Measurements from ENCODE around the gene KIF7. TPM values are rescaled to one million over a fixed set of nuclear protein-coding genes. Genes with fewer than 3 reads are reported as not detected.

The KIF7 gene
- total RNA-seq, 1 experiment from 2014 or later: 8.2 TPM

DNA sequence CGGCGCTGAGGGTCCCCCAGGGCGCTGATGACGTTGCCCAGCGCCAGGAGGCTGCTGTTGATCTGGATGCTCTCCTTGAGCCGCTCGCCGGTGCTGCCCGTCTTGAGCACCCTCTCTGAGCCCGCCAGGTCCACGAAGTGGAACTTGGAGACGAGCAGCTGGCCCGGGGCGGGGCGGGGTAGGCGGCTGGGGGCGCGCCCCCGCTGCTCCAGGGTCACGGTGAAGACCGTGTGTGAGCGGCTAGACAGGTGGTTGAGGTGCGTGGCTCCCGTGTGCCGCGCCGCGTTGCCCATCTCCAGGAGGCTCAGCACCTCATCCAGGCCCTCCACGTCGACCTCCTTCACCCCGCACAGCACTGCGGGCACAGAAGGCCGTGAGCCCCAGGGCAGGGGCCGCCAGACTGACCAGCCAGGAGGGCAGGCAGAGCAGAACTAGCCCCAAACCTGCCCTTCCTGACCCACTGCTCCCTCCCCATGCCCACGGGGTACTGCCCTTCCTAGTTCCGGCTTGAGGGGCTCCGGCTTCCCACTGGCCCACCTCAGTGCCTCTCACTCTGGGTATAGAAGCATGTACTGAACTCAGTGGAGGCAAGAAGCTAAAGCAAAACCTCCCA lies 6.1 kb downstream of the KIF7 start:
- BruUV-seq (replicated peaks): no TSS peak
- TF ChIP-seq CTCF (IDR thresholded peaks at IDR 0.05; ENCODE audit: insufficient read depth in 1 of 2, low read depth in 1 of 2, low read length in 1 of 2, severe bottlenecking in 1 of 2, unreplicated experiment in 1 of 2): no peak
- POLR2A ChIA-PET: no interaction called here

GRCh38 chr15:89648106-89649012 lies 6.9 kb downstream of the KIF7 start:
- H3K4me3 ChIP-seq (ENCODE audit: low read depth, low read length): no peak overlapping the region
- H3K36me3 ChIP-seq (ENCODE audit: control insufficient read depth, insufficient read depth, low read length): no peaks in the 10 kb centered on the region
- intact Hi-C loops (cut with micrococcal nuclease; ENCODE audit: unreplicated experiment): no loop called here
- Mint-ChIP-seq H3K36me3 (ENCODE audit: insufficient read depth, unreplicated experiment) (peaks cover 8% of the 10 kb centered on the region), H3K27ac (ENCODE audit: unreplicated experiment) (no peak overlapping the region), H3K27me3 (ENCODE audit: insufficient read depth, unreplicated experiment) (no peaks in the 10 kb centered on the region), H3K4me1 (ENCODE audit: low read depth, unreplicated experiment) (no peaks in the 10 kb centered on the region), H3K4me3 (ENCODE audit: unreplicated experiment) (no peak overlapping the region), H3K9me3 (ENCODE audit: unreplicated experiment) (no peaks in the 10 kb centered on the region)
- ChIA-PET POLR2A (no interaction called here), CTCF (interaction anchor here (0.6 to 0.9 kb wide), 2 partner anchors 17 to 239 kb away, joined by 3 to 10 read pairs; no protein-coding TSS in a partner anchor)
- no peak for TF ChIP-seq CTCF (IDR thresholded peaks at IDR 0.05; ENCODE audit: insufficient read depth in 1 of 2, low read depth in 1 of 2, low read length in 1 of 2, severe bottlenecking in 1 of 2, unreplicated experiment in 1 of 2)
- H3K9me3 ChIP-seq: no peaks in the 10 kb centered on the region
- H3K4me1 ChIP-seq: no peaks in the 10 kb centered on the region
- BruUV-seq (replicated peaks): no TSS peak
- DNase-seq: no peak
- H3K27me3 ChIP-seq (replicated peaks; ENCODE audit: control insufficient read depth, insufficient read depth, low read length): no peaks in the 10 kb centered on the region

More for the DNA sequence above, 6.1 kb downstream of the KIF7 start:
- peaks cover under 1% of the 10 kb centered on the region for H3K4me1 Mint-ChIP-seq (ENCODE audit: low read depth, unreplicated experiment)
- Histone ChIP-seq H3K9me3 (no peaks in the 10 kb centered on the region), H3K27me3 (replicated peaks; ENCODE audit: control insufficient read depth, insufficient read depth, low read length) (no peaks in the 10 kb centered on the region), H3K4me1 (no peaks in the 10 kb centered on the region), H3K36me3 (ENCODE audit: control insufficient read depth, insufficient read depth, low read length) (no peaks in the 10 kb centered on the region), H3K4me3 (ENCODE audit: low read depth, low read length) (no peak overlapping the region)
- peaks cover 8% of the 10 kb centered on the region for H3K36me3 Mint-ChIP-seq (ENCODE audit: insufficient read depth, unreplicated experiment)
- no peak overlapping the region for H3K4me3 Mint-ChIP-seq (ENCODE audit: unreplicated experiment)
- intact Hi-C loops (cut with micrococcal nuclease; ENCODE audit: unreplicated experiment): no loop called here
- CTCF ChIA-PET: interaction anchor here (0.6 kb wide), 1 partner anchor 238 kb away, joined by 10 read pairs; no protein-coding TSS in a partner anchor
- no peak overlapping the region for H3K27ac Mint-ChIP-seq (ENCODE audit: unreplicated experiment)
- DNase-seq: no peak
- H3K27me3 Mint-ChIP-seq (ENCODE audit: insufficient read depth, unreplicated experiment): no peaks in the 10 kb centered on the region
- no peaks in the 10 kb centered on the region for H3K9me3 Mint-ChIP-seq (ENCODE audit: unreplicated experiment)

DNA sequence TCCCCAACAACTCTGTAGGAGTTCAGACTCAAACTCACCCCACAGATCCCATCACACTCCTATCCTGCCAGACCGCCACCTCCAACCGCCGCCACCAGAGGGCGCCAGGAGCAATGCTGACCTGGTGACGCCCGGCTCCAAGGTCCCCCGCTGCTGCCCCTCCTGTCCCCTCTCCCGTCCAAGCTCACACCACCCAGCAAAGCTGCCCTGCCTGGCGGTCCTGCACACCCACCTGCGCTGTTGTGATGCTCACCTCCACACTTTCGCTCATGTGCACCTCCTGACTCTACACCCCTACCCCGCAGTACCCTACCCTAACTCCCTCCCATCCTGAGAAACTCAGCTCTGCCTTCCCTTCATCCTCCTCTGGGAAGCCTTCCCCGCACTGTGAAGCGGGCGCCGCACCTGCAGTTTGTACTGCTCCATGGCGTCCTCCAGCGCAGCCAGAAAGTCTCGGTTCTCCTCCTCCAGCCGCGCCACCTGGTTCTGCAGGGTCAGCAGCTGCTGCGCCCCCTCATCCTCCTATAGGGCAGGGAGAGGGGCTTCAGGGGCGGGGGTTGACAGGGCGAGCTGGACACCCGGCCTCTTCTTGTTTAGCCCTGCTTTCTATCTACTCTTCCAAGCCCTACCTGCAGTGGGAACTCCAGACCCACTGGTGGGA lies 7.9 kb downstream of the KIF7 start:
- H3K9me3 ChIP-seq: no peaks in the 10 kb centered on the region
- no peaks in the 10 kb centered on the region for H3K4me1 ChIP-seq
- intact Hi-C loops (cut with micrococcal nuclease; ENCODE audit: unreplicated experiment): no loop called here
- DNase-seq: peak; percentile 62 to 80
- ChIA-PET CTCF (interaction anchor here (0.7 to 0.9 kb wide), 2 partner anchors 14 to 18 kb away, joined by 3 read pairs; no protein-coding TSS in a partner anchor), POLR2A (no interaction called here)
- Mint-ChIP-seq H3K9me3 (ENCODE audit: unreplicated experiment) (no peaks in the 10 kb centered on the region), H3K4me3 (ENCODE audit: unreplicated experiment) (no peak overlapping the region), H3K27me3 (ENCODE audit: insufficient read depth, unreplicated experiment) (no peaks in the 10 kb centered on the region), H3K4me1 (ENCODE audit: low read depth, unreplicated experiment) (no peaks in the 10 kb centered on the region), H3K36me3 (ENCODE audit: insufficient read depth, unreplicated experiment) (peaks cover 8% of the 10 kb centered on the region), H3K27ac (ENCODE audit: unreplicated experiment) (no peak overlapping the region)
- no peak overlapping the region for H3K4me3 ChIP-seq (ENCODE audit: low read depth, low read length)
- BruUV-seq (replicated peaks): no TSS peak
- H3K36me3 ChIP-seq (ENCODE audit: control insufficient read depth, insufficient read depth, low read length): no peaks in the 10 kb centered on the region
- H3K27me3 ChIP-seq (replicated peaks; ENCODE audit: control insufficient read depth, insufficient read depth, low read length): no peaks in the 10 kb centered on the region
- TF ChIP-seq CTCF (IDR thresholded peaks at IDR 0.05; ENCODE audit: insufficient read depth in 1 of 2, low read depth in 1 of 2, low read length in 1 of 2, severe bottlenecking in 1 of 2, unreplicated experiment in 1 of 2): peak; percentile 67 to 77

Data from Caco-2 (cell line).